ENCODE results near the gene GPATCH2.

GRCh38 chr1:217493290-217493689 is 137.6 kb downstream of the GPATCH2 start:
- TF ChIP-seq CTCF (IDR thresholded peaks at IDR 0.05; ENCODE audit: low read depth, low read length) (no peak), POLR2A (IDR thresholded peaks at IDR 0.05; ENCODE audit: extremely low read depth, insufficient read length) (no peak)

Data from NB4 (cell line).